ENCODE data around the gene SLC6A12. TPM values are rescaled to one million over a fixed set of nuclear protein-coding genes. Genes with fewer than 3 reads are reported as not detected.
"Not testable (repeated sequence)": the region's sequence is repeated elsewhere in the genome, so short reads cannot be mapped to it uniquely, and the experiment has no call there.

SLC6A12 gene
- total RNA-seq, 4 donors from 2014 or later: 0.28 to 2.4 TPM; not detected in 2

GRCh38 chr12:193261-193660 lies 20.7 kb downstream of the SLC6A12 start:
- TF ChIP-seq POLR2A (IDR thresholded peaks at IDR 0.05) (no peak), CTCF (IDR thresholded peaks at IDR 0.05) (no peak)
- Histone ChIP-seq H3K27me3 (no peaks in the 10 kb centered on the region), H3K4me3 (no peak overlapping the region), H3K9me3 (no peaks in the 10 kb centered on the region), H3K36me3 (no peaks in the 10 kb centered on the region), H3K4me1 (no peaks in the 10 kb centered on the region), H3K27ac (no peak overlapping the region)
- intact Hi-C loops (cut with DNase I; ENCODE audit: low total_unique reads): no loop called here
- DNase-seq: no peak

GRCh38 chr12:191541-191940 lies 22.4 kb downstream of the SLC6A12 start:
- H3K27me3 ChIP-seq: no peaks in the 10 kb centered on the region
- TF ChIP-seq CTCF (IDR thresholded peaks at IDR 0.05): no peak
- no peak for TF ChIP-seq POLR2A (IDR thresholded peaks at IDR 0.05)
- H3K4me3 ChIP-seq: no peak overlapping the region
- intact Hi-C loops (cut with DNase I; ENCODE audit: low total_unique reads): no loop called here
- H3K27ac ChIP-seq: no peak overlapping the region
- no peaks in the 10 kb centered on the region for H3K4me1 ChIP-seq
- DNase-seq: no peak
- no peaks in the 10 kb centered on the region for H3K9me3 ChIP-seq
- H3K36me3 ChIP-seq: no peaks in the 10 kb centered on the region

- Histone ChIP-seq H3K27ac (no peak overlapping the region), H3K4me3 (no peak overlapping the region), H3K36me3 (no peaks in the 10 kb centered on the region), H3K9me3 (no peaks in the 10 kb centered on the region), H3K4me1 (no peaks in the 10 kb centered on the region), H3K27me3 (no peaks in the 10 kb centered on the region)
- intact Hi-C loops (cut with DNase I; ENCODE audit: low total_unique reads): no loop called here
- TF ChIP-seq POLR2A (IDR thresholded peaks at IDR 0.05) (no peak), CTCF (IDR thresholded peaks at IDR 0.05) (no peak)
- DNase-seq: no peak
These were observed 23.1 kb downstream of the SLC6A12 start for GRCh38 chr12:190881-191280.

- Histone ChIP-seq H3K36me3 (no peaks in the 10 kb centered on the region), H3K9me3 (no peaks in the 10 kb centered on the region), H3K4me3 (no peak overlapping the region), H3K4me1 (no peaks in the 10 kb centered on the region), H3K27ac (no peak overlapping the region), H3K27me3 (no peaks in the 10 kb centered on the region)
- TF ChIP-seq POLR2A (IDR thresholded peaks at IDR 0.05) (no peak), CTCF (IDR thresholded peaks at IDR 0.05) (no peak)
- DNase-seq: no peak
- intact Hi-C loops (cut with DNase I; ENCODE audit: low total_unique reads): no loop called here
These were observed 24.4 kb downstream of the SLC6A12 start for GRCh38 chr12:189622-189962.

GRCh38 chr12:188910-189621 lies 24.9 kb downstream of the SLC6A12 start:
- Histone ChIP-seq H3K4me1 (no peaks in the 10 kb centered on the region), H3K27ac (no peak overlapping the region), H3K9me3 (no peaks in the 10 kb centered on the region), H3K4me3 (peak overlapping the region; percentile 39 to 40), H3K36me3 (no peaks in the 10 kb centered on the region), H3K27me3 (no peaks in the 10 kb centered on the region)
- no peak for TF ChIP-seq POLR2A (IDR thresholded peaks at IDR 0.05)
- TF ChIP-seq CTCF (IDR thresholded peaks at IDR 0.05): peak; percentile 63 to 88 (median 80)
- DNase-seq: peak in 1 of 2 donors; percentile 52
- intact Hi-C loops (cut with DNase I; ENCODE audit: low total_unique reads): no loop called here

DNA sequence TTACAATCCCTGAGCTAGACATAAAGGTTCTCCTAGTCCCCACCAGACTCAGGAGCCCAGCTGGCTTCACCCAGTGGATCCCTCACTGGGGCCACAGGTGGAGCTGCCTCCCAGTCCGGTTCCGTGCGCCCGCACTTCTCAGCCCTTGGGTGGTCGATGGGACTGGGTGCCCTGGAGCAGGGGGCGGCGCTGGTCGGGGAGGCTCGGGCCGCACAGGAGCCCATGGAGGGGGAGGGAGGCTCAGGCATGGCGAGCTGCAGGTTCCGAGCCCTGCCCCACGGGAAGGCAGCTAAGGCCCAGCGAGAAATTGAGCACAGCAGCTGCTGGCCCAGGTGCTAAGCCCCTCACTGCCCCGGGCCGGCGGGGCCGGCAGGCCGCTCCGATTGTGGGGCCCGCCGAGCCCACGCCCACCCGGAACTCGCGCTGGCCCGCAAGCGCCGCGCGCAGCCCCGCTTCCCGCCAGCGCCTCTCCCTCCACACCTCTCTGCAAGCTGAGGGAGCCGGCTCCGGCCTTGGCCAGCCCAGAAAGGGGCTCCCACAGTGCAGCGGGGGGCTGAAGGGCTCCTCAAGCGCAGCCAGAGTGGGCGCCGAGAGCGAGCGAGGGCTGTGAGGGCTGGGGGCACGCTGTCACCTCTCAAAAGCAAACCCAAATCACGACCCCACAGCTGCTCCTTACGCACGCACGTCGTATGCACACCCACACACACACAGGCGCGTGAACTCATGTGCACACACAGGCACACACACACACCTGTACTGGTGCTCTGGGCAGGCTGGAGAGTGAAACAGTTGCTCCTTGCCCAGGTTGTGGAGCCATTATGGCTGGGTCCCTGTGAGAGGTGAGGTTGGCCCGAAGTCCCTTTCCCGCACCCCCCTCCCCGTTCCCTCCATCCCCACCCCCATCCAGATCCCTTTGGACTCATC lies 25.7 kb downstream of the SLC6A12 start:
- H3K27ac ChIP-seq; intact Hi-C loops (cut with DNase I; ENCODE audit: low total_unique reads); H3K9me3 ChIP-seq; H3K36me3 ChIP-seq; H3K27me3 ChIP-seq; DNase-seq; H3K4me1 ChIP-seq: not testable (repeated sequence)
- H3K4me3 ChIP-seq: peak overlapping the region; percentile 39 to 40

All from uterus (tissue), 4 donors.